Gastrocnemius medialis (tissue), 4 donors: Measurements from ENCODE around the gene PDSS2. TPM values are rescaled to one million over a fixed set of nuclear protein-coding genes. Genes with fewer than 3 reads are reported as not detected.

Source experiments
- ATAC-seq, 2 donors: fragments of 150-250 bp; one replicate each; pipeline ENCODE4 v1.9.1; 2016
- DNase-seq, 2 donors: peaks; one replicate each; pipeline ENCODE4 v3.0.0-alpha.2; 2019
- H3K27ac ChIP-seq, 4 donors: fragments of 200-600 bp; sonication (generic); 1 replicate in 1 of 4; 2 replicates in 3 of 4; pipeline ENCODE4 v1.5.1; 2016 to 2018; ENCODE audit warnings: mild to moderate bottlenecking in 2 of 4, moderate library complexity in 1 of 4
- H3K27me3 ChIP-seq, 3 donors: fragments of 200-600 bp; sonication (generic) in 2 of 3; 1 replicate in 1 of 3; 2 replicates in 2 of 3; pipeline versions ENCODE4 v1.5.1 to v1.6.0; 2016 to 2019; ENCODE audit warnings: mild to moderate bottlenecking in 1 of 3, moderate library complexity in 1 of 3
- H3K36me3 ChIP-seq, 2 donors: fragments of 200-600 bp; sonication (generic) in 1 of 2; one replicate each; pipeline ENCODE4 v1.5.1; 2017 to 2018
- H3K4me1 ChIP-seq, 2 donors: fragments of 200-600 bp; sonication (generic) in 1 of 2; one replicate each; pipeline ENCODE4 v1.5.1; 2016 to 2017; ENCODE audit warnings: mild to moderate bottlenecking in 2 of 2
- H3K4me3 ChIP-seq, 4 donors: fragments of 200-600 bp; sonication (generic) in 3 of 4; 1 replicate in 1 of 4; 2 replicates in 3 of 4; pipeline ENCODE4 v1.5.1; 2016 to 2019; ENCODE audit warnings: mild to moderate bottlenecking in 2 of 4
- H3K9me3 ChIP-seq, 3 donors: fragments of 200-600 bp; sonication (generic) in 2 of 3; 1 replicate in 1 of 3; 2 replicates in 2 of 3; pipeline ENCODE4 v1.5.1; 2016 to 2019
- POLR2A ChIP-seq, 2 donors: fragments of 450-650 bp; IDR thresholded peaks; one replicate each; pipeline ENCODE4 v1.6.1; 2017; ENCODE audit warnings: antibody characterized with exemption in 2 of 2, mild to moderate bottlenecking in 2 of 2, moderate library complexity in 2 of 2
- in situ Hi-C, 4 donors: fragments of 200-750 bp; cut with MboI; loops; one replicate each; pipeline versions ENCODE4 v1.15.0 to v1.8.0; 2017; ENCODE audit warnings: low sequenced_read_pairs in 4 of 4
- intact Hi-C: fragments of 100-400 bp; cut with DNase I; formaldehyde crosslinking; loops from one replicate; pipeline ENCODE4 v1.15.1; 2023; ENCODE audit warnings: low total_unique reads
- total RNA-seq, 4 donors: library from RNA; depleted of rRNA; stranded (reverse); fragments of >200 nt; gene quantifications; one replicate each; pipeline versions ENCODE4 v1.1.0 to v1.2.3, GENCODE V29; 2016
- TF ChIP-seq, protein P1 (sequence below), 5 experiments: fragments of 450-650 bp in 3 of 5; fragments of 200-600 bp in 2 of 5; sonication (generic) in 2 of 5; IDR thresholded peaks in 4 of 5; conservative IDR thresholded peaks in 1 of 5; 1 replicate in 4 of 5; 2 replicates in 1 of 5; pipeline ENCODE4 v1.5.1; 2016 to 2019; ENCODE audit warnings: antibody characterized with exemption in 5 of 5, mild to moderate bottlenecking in 3 of 5, moderate library complexity in 3 of 5

PDSS2 gene
- total RNA-seq, 4 donors from 2014 or later: 6.6 to 14.3 (median 10.0) TPM

DNA sequence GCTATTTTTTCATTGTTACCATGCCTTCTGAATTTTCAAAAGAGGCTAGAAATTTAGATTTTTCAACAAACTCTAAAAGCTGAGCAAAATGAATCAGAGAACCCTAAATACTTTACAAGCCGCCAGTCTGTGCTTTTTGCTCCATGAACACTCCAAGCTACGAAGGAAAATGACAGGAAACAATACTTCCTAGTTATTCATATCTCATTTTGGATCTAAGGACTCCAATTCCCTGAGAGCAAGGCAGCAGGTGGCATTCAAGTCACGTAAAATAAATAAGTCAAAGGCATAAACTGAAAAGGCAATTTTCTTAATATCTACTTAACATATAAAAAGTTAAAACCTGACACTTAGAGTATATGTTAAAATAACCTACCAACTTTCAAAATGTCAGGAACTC lies 50.6 kb downstream of the PDSS2 start:
- ATAC-seq (no peak), DNase-seq (no peak)
- Histone ChIP-seq H3K36me3 (no peaks in the 10 kb centered on the region), H3K9me3 (peaks cover 0 to 4% (median 0%) of the 10 kb centered on the region in 3 donors), H3K27me3 (no peaks in the 10 kb centered on the region), H3K4me1 (peaks cover 13 to 25% of the 10 kb centered on the region in 2 donors), H3K27ac (no peak overlapping the region), H3K4me3 (no peak overlapping the region)
- intact Hi-C loops (no loop called here), in situ Hi-C loops (no loop called here)
- TF ChIP-seq, protein P1, sequence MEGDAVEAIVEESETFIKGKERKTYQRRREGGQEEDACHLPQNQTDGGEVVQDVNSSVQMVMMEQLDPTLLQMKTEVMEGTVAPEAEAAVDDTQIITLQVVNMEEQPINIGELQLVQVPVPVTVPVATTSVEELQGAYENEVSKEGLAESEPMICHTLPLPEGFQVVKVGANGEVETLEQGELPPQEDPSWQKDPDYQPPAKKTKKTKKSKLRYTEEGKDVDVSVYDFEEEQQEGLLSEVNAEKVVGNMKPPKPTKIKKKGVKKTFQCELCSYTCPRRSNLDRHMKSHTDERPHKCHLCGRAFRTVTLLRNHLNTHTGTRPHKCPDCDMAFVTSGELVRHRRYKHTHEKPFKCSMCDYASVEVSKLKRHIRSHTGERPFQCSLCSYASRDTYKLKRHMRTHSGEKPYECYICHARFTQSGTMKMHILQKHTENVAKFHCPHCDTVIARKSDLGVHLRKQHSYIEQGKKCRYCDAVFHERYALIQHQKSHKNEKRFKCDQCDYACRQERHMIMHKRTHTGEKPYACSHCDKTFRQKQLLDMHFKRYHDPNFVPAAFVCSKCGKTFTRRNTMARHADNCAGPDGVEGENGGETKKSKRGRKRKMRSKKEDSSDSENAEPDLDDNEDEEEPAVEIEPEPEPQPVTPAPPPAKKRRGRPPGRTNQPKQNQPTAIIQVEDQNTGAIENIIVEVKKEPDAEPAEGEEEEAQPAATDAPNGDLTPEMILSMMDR (IDR thresholded peaks at IDR 0.05 in 4 of 5, conservative IDR thresholded peaks at IDR 0.05 in 1 of 5): no peak
- no peak for TF ChIP-seq POLR2A (IDR thresholded peaks at IDR 0.05)

DNA sequence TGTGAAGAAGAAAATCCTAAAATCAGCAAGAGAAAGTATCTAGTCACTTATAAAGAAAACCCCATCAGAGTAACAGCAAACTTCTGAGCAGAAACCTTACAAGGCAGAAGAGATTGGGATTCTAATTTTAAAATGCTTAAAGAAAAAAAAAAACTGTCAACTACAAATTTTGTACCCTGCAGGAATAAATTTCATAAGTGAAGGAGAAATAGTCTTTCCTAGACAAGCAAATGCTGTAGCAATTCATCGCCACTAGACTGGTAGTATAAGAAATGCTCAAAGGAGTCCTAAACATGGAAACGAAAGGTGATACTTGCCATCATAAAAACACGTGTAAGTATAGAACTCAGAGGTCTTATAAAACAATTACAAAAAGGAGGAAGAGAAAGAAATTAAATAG lies 54.4 kb downstream of the PDSS2 start:
- Histone ChIP-seq H3K36me3 (no peaks in the 10 kb centered on the region), H3K4me1 (peaks cover 11 to 21% of the 10 kb centered on the region in 2 donors), H3K4me3 (no peak overlapping the region), H3K27me3 (no peaks in the 10 kb centered on the region), H3K9me3 (peaks cover 0 to 4% (median 0%) of the 10 kb centered on the region in 3 donors), H3K27ac (no peak overlapping the region)
- ATAC-seq: no peak
- intact Hi-C loops: no loop called here
- TF ChIP-seq, protein P1 (IDR thresholded peaks at IDR 0.05 in 4 of 5, conservative IDR thresholded peaks at IDR 0.05 in 1 of 5): no peak
- TF ChIP-seq POLR2A (IDR thresholded peaks at IDR 0.05): no peak
- no peak for DNase-seq
- in situ Hi-C loops: no loop called here

DNA sequence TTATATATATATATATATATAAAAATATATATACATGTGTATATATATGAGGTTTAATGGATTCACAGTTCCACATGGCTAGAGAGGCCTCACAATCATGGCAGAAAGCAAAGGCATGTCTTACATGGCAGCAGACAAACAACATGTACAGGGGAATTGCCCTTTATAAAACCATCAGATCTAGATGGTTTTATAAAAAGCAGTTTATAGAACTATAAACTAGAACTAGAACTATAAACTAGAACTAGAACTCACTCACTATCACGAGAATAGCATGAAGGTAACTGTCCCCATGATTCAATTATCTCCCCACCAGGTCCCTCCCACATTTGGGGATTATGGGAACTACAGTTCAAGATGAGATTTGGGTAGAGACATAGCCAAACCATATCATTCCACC lies 56.8 kb downstream of the PDSS2 start:
- intact Hi-C loops: no loop called here
- in situ Hi-C loops: no loop called here
- Histone ChIP-seq H3K27ac (no peak overlapping the region), H3K4me3 (no peak overlapping the region), H3K36me3 (no peaks in the 10 kb centered on the region), H3K9me3 (peaks cover 0 to 4% (median 0%) of the 10 kb centered on the region in 3 donors), H3K27me3 (no peaks in the 10 kb centered on the region), H3K4me1 (peaks cover 0 to 5% of the 10 kb centered on the region in 2 donors)
- ATAC-seq (no peak), DNase-seq (no peak)
- TF ChIP-seq POLR2A (IDR thresholded peaks at IDR 0.05): no peak
- TF ChIP-seq, protein P1 (IDR thresholded peaks at IDR 0.05 in 4 of 5, conservative IDR thresholded peaks at IDR 0.05 in 1 of 5): no peak

DNA sequence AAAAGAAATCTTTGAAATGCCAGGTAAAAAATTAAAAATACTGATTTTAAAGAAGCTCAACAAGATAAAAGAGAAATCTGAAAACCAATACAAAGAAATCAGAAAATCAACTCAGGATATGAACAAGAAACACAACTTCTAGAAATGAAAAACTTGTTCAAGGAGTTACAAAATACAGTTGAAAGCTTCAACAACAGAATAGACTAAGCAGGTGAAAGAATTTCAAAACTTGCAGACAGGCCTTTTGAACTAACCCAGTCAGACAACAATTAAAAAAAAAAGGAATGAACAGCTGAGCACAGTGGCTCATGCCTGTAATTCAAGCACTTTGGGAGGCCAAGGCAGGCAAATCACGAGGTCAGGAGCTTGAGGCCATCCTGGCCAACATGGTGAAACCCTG lies 57.8 kb downstream of the PDSS2 start:
- H3K27ac ChIP-seq: no peak overlapping the region
- no peaks in the 10 kb centered on the region for H3K4me1 ChIP-seq
- H3K9me3 ChIP-seq: peaks cover 0 to 4% (median 0%) of the 10 kb centered on the region in 3 donors
- in situ Hi-C loops: no loop called here
- TF ChIP-seq, protein P1 (IDR thresholded peaks at IDR 0.05 in 4 of 5, conservative IDR thresholded peaks at IDR 0.05 in 1 of 5): no peak
- TF ChIP-seq POLR2A (IDR thresholded peaks at IDR 0.05): no peak
- no peak overlapping the region for H3K4me3 ChIP-seq
- H3K36me3 ChIP-seq: no peaks in the 10 kb centered on the region
- intact Hi-C loops: no loop called here
- no peak for DNase-seq
- ATAC-seq: no peak
- H3K27me3 ChIP-seq: no peaks in the 10 kb centered on the region

DNA sequence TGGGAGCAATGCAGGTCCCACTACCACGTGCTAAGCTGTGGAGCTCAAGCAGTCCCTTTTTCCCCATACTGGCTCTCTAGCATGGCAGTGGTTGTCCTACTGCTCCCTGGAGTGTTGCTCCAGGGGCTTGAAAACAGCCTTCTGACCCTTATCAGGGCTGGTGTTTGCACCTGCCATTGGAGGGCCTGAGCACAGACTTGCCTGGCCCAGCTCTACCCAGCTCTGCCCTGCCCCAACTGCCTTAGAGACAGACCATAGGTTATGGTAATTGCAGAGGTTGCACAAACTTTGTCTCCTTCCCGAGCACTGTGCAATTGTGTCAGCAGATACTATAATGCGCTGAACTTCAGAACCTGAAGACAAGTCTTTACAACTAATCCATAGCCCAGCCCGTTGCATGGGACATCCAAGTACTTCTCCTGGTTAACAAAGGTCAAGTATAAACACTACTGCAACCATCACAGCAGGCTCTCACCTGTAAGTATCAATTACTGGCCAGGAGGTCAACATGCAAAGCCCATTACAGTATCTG lies 58.7 kb downstream of the PDSS2 start:
- Histone ChIP-seq H3K27me3 (no peaks in the 10 kb centered on the region), H3K9me3 (peaks cover 0 to 4% (median 0%) of the 10 kb centered on the region in 3 donors), H3K4me1 (no peaks in the 10 kb centered on the region), H3K4me3 (no peak overlapping the region), H3K36me3 (no peaks in the 10 kb centered on the region), H3K27ac (no peak overlapping the region)
- intact Hi-C loops (no loop called here), in situ Hi-C loops (no loop called here)
- no peak for ATAC-seq
- TF ChIP-seq POLR2A (IDR thresholded peaks at IDR 0.05): no peak
- TF ChIP-seq, protein P1 (IDR thresholded peaks at IDR 0.05 in 4 of 5, conservative IDR thresholded peaks at IDR 0.05 in 1 of 5): no peak
- DNase-seq: no peak
